ENCODE measurements around the gene CEBPG.

The CEBPG gene

DNA sequence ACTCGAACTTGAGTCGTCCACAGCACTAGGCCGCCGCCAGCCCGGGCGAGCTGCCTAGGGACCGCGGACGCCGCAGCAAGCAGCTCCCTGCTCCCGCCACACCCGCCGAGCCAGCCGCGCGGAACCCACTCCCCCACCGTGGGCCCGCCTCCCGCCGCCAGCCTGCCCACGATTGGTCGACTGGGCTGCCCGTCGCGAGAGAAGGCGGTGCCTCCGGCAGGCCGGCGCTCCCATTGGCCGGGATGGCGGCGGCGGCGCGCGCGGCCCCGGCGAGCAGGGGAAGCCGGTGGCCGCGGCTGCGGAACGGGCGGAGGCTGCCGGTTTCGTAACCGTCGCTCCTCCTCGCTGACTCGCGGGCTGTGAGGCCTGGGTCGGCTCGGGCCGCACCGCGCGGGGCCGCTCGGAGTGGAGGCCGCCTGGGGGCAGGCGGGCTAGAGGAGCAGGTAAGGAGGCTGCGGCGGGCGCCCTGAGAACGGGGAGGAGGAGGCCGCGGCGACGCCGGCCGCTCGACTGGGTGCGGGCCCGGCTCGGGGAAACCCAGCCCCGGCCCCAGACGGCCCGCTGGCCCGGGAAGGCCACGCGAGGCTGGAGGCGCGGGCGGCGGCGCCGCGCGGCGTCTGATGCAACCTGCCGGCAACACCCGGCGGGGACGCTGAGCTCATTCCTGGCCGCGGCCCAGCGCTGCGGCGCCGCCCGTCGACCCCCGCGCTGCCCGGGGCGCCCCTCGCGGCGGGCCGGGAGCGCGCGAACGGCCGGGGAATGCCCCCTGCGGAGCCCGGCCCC is at the start of gene CEBPG:
TSS of gene CEBPG (plus strand) at position 257 of the 783 bp plus-strand sequence. CDS start 5,531 bp downstream, outside the sequence.
- ATAC-seq, result peak; percentile 97
- peak; percentile 96 for DNase-seq

DNA sequence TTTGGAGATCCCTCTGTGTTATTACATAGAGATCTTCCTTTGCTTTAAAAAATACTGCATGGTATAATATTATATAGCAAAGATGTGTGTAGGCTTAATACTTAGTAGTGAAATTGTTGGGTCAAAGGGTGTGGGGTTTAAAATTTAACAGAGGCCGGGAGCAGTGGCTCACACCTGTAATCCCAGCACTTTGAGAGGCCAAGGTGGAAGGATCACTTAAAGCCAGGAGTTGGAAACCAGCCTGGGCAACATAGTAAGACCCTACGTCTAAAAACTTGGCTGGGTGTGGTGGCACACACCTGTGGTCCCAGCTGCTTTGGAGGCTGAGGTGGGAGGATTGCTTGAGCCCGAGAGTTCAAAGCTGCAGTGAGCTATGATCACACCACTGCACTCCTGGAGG is 48.9 kb upstream of the CEBPG start:
- ATAC-seq, result no peak
- DNase-seq, result no peak

DNA sequence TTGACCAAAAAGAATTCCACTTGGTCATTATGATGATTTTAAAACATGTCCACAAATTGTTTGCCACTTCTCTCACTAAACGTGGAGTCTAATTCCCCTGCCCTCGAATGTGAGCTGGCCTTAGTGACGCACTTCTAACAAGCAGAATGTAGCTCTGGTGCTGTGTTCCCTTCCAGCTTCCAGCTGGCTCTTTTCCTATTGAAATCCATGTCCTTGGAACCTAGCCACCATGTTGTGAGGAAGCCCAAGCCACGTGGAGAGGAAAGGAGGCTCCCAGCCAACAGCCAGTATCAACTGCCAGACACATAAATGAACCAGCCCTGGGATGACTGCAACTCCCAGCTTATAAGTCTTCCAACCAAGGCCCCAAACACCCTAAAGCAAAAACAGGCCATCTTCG is 47.6 kb upstream of the CEBPG start:
- no peak for DNase-seq
- no peak for ATAC-seq

GRCh38 chr19:33329060-33329459 is 44.4 kb upstream of the CEBPG start:
- DNase-seq, result no peak

GRCh38 chr19:33329736-33330135 is 43.8 kb upstream of the CEBPG start:
- ATAC-seq (no peak), DNase-seq (no peak)

More at GRCh38 chr19:33329060-33329459, 44.4 kb upstream of the CEBPG start:
- no peak for ATAC-seq

- ATAC-seq, result no peak
- no peak for DNase-seq
Observed at GRCh38 chr19:33332248-33332647, 41.3 kb upstream of the CEBPG start.

- ATAC-seq (no peak), DNase-seq (no peak)
Observed at GRCh38 chr19:33333151-33333550, 40.4 kb upstream of the CEBPG start.

DNA sequence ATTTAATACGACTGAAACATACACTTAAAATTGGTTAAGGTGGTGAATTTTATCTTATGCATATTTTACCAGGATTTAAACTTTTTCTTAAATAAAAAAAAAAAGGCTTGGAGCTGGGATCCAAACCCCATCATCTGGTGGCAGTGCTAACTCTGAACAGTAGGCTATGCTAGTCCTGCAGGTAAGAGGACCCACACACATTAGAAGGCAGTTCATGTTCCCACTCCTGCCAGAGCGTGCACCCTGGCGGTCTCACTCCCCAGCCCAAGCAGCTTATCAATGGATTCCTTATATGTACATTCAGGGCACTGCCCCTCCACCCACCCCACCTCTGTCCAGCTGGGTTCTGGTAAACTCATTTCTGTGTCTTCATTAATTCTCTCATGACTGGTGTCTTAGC is 39.9 kb upstream of the CEBPG start:
- ATAC-seq (no peak), DNase-seq (no peak)

- DNase-seq (no peak), ATAC-seq (no peak)
Observed at GRCh38 chr19:33334271-33334670, 39.2 kb upstream of the CEBPG start.

DNA sequence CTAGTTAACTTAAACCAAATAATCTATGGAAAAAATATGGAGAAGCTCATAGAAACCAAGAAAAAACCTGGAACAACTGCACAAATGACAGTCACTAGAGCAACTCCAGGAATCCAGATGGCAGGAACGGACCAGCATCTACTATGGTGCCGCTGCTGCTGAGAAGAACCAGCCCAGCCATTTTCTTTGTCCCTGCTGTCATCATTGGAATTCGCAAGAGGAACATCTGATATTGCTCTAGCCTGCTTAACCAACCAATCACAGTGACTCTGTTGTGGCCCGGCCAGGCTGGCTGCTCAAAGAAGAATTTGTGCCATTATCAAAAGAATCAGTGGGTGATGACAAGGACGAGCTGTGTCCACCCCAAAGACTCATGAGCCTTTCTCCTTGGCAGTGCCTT is 38.1 kb upstream of the CEBPG start:
- DNase-seq (no peak), ATAC-seq (no peak)

- no peak for DNase-seq
- ATAC-seq, result no peak
Observed at GRCh38 chr19:33339016-33339984, 34.2 kb upstream of the CEBPG start.

DNA sequence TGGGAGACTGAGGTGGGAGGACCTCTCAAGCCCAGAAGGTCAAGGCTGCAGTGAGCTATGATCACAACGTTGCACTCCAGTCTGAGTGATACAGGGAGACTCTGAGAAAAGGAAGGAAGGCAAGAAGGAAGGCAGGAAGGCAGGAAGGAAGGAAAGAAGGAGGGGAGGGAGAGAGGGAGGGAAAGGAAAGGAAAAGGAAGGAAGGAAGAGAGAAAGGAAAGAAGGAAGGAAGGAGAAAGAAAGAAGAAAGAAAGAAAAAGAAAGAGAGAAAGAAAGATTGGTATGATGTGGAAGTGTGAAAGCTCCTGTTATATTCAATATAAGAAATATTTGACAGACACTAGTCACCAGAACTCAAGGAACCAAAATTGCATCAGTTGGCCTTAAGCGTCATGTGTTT is 32.5 kb upstream of the CEBPG start:
- DNase-seq (no peak), ATAC-seq (no peak)

DNA sequence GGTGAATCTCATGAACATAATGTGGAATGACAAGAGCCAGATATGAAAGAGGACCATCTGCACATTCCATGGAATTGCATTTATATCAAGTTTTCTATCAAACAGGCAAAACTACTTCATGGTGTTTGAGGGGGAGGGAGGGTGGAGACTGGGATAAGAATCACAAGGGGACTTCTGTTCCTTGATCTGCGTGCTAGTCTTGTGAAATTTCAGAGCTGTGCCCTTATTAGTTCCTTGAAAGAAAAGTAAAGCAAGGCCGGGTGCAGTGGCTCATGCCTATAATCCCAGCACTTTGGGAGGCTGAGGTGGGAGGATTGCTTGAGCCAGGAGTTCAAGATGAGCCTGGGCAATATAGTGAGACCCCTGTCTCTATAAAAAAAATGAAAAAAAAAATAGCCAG is 30.2 kb upstream of the CEBPG start:
- ATAC-seq, result no peak
- DNase-seq, result no peak

DNA sequence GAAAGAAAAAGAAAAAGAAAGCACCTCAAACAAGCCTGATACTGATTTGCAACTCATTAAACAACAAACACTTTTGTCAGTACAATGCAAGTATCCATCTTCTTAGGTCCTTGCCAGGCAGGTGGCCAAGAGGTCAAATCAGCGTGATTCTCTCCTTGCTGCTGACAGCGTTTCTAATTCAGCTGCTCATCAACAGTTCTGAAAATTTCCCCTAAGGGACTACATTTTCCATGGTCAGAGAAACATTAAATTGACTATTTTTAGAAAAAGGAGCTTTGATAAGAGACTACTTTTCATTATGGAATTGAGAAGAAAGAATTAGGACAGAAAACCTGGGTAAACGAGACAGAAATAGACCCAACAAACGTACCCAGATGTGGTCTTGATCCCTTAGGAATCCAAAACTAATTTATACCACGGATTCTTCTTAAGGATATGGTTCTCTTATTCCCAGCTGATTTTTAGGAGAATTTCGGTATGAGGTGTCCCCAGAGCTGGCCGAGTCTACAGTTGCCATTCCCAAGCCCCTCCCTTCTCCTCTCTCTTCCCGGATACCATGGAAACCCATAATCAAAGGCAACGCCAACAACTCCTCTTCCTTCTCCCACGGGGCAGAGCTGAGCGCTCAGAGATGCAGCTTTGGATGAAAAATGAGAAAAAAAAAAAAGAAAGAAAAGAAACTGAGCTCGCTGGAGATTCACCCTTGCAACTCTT is 29.5 kb upstream of the CEBPG start:
- DNase-seq (no peak), ATAC-seq (no peak)

DNA sequence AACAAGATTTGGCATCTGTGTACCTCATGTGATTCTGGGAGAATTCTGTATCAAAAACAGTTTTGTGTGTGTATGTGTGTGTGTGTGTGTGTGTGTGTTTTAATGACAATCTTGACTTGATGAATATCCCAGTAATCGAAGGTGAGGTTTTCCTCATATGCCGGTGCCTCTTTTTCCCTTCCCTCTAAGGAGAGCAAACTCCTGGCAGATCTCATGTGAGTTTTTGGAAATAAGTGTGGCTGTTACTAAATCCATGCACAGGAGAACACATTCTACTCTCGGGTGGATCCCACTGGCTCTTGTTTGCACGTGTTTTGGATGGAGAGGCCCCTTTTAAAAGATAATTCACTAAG is 29.0 kb upstream of the CEBPG start:
- ATAC-seq (no peak), DNase-seq (no peak)

- no peak for DNase-seq
- ATAC-seq, result no peak
Observed at GRCh38 chr19:33345163-33345562, 28.3 kb upstream of the CEBPG start.

- ATAC-seq, result no peak
- no peak for DNase-seq
Observed at GRCh38 chr19:33346665-33347064, 26.8 kb upstream of the CEBPG start.

GRCh38 chr19:33347300-33347699 is 26.2 kb upstream of the CEBPG start:
- ATAC-seq (no peak), DNase-seq (no peak)

DNA sequence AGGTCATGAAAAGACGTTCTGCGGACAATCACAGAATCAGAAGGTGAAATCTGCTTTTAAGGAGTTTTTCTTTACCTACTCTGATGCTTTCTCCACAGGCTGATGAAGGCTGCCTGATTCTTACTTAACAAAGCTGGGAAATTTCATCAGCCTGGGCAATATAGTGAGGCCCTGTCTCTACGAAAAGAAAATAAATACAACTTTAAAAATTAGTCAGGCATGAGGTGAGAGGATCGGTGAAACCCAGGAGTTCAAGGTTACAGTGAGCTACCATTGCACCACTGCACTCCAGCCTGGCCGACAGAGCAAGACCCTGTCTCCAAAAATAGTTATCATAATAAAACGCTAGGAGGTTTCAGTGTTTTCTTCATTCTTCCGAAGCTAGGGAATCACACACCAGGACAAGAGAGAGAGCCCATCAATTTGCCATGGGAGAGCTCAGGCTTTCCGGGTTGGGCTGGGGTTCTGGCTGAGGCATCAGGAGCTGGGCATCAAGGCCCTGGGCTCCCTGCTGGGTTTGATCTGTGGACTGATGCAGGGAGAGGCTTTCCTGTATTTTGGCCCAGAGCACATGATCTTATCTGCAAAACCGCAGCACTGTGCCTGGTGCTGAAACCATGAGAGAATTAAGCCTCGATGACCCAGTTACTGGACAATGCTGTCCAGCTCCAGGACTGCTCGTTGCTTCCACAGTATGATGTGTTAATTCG is 25.1 kb upstream of the CEBPG start:
- no peak for ATAC-seq
- DNase-seq, result no peak

GRCh38 chr19:33349319-33350289 is 23.9 kb upstream of the CEBPG start:
- no peak for ATAC-seq

More at GRCh38 chr19:33349319-33350289, 23.9 kb upstream of the CEBPG start:
- no peak for DNase-seq

All from stimulated activated naive CD8-positive, alpha-beta T cell treated with anti-CD3 and anti-CD28 coated beads, Interleukin-15, Interleukin-2, amounts not matched to agents 100 U/mL and 50 U/mL, for 24 hours (primary cell).